ENCODE data around the gene ZNF284.

DNA sequence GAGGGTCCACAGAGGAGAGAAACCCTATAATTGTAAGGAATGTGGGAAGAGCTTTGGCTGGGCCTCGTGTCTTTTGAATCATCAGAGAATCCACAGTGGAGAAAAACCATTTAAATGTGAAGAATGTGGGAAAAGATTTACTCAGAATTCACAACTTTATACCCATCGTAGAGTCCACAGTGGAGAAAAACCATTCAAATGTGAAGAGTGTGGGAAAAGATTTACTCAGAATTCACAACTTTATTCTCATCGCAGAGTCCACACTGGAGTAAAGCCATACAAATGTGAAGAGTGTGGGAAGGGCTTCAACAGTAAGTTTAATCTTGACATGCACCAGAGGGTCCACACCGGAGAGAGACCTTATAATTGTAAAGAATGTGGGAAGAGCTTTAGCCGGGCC, 60.0 kb downstream of the ZNF284 start:
- TF ChIP-seq, protein P1, sequence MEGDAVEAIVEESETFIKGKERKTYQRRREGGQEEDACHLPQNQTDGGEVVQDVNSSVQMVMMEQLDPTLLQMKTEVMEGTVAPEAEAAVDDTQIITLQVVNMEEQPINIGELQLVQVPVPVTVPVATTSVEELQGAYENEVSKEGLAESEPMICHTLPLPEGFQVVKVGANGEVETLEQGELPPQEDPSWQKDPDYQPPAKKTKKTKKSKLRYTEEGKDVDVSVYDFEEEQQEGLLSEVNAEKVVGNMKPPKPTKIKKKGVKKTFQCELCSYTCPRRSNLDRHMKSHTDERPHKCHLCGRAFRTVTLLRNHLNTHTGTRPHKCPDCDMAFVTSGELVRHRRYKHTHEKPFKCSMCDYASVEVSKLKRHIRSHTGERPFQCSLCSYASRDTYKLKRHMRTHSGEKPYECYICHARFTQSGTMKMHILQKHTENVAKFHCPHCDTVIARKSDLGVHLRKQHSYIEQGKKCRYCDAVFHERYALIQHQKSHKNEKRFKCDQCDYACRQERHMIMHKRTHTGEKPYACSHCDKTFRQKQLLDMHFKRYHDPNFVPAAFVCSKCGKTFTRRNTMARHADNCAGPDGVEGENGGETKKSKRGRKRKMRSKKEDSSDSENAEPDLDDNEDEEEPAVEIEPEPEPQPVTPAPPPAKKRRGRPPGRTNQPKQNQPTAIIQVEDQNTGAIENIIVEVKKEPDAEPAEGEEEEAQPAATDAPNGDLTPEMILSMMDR (IDR thresholded peaks at IDR 0.05; ENCODE audit: low read length), result no peak
- no peak for TF ChIP-seq EZH2 (IDR thresholded peaks at IDR 0.05; ENCODE audit: borderline replicate concordance, low read length)
